ENCODE measurements around the gene FMN2. TPM values are rescaled to one million over a fixed set of nuclear protein-coding genes. Genes with fewer than 3 reads are reported as not detected.

FMN2 gene
- polyA plus RNA-seq, 4 donors = 5.7 to 9.5 (median 8.1) TPM

- no peak for DNase-seq (ENCODE audit: low read depth in 4 of 4, low spot score in 3 of 4)
These were observed 376.2 kb downstream of the FMN2 start for GRCh38 chr1:240467895-240468294.

- no peak for DNase-seq (ENCODE audit: low read depth in 4 of 4, low spot score in 3 of 4)
These were observed 377.0 kb downstream of the FMN2 start for GRCh38 chr1:240468656-240469055.

GRCh38 chr1:240474133-240474614 is 382.5 kb downstream of the FMN2 start:
- no peak for DNase-seq (ENCODE audit: low read depth in 4 of 4, low spot score in 3 of 4)

GRCh38 chr1:240475832-240476231 is 384.1 kb downstream of the FMN2 start:
- DNase-seq (ENCODE audit: low read depth in 4 of 4, low spot score in 3 of 4) = no peak

- no peak for DNase-seq (ENCODE audit: low read depth in 4 of 4, low spot score in 3 of 4)
These were observed 386.9 kb downstream of the FMN2 start for GRCh38 chr1:240478536-240478935.

GRCh38 chr1:240484804-240485443 is 393.2 kb downstream of the FMN2 start:
- no peak for DNase-seq (ENCODE audit: low read depth in 4 of 4, low spot score in 3 of 4)

- no peak for DNase-seq (ENCODE audit: low read depth in 4 of 4, low spot score in 3 of 4)
These were observed 394.9 kb downstream of the FMN2 start for GRCh38 chr1:240486611-240487010.

- DNase-seq (ENCODE audit: low read depth in 4 of 4, low spot score in 3 of 4) = no peak
These were observed 395.8 kb downstream of the FMN2 start for GRCh38 chr1:240487493-240487892.

- no peak for DNase-seq (ENCODE audit: low read depth in 4 of 4, low spot score in 3 of 4)
These were observed 399.5 kb downstream of the FMN2 start for GRCh38 chr1:240491156-240491555.

GRCh38 chr1:240491796-240492195 is 400.1 kb downstream of the FMN2 start:
- no peak for DNase-seq (ENCODE audit: low read depth in 4 of 4, low spot score in 3 of 4)

GRCh38 chr1:240492832-240493440 is 401.3 kb downstream of the FMN2 start:
- DNase-seq (ENCODE audit: low read depth in 4 of 4, low spot score in 3 of 4) = no peak

GRCh38 chr1:240495601-240496000 is 403.9 kb downstream of the FMN2 start:
- no peak for DNase-seq (ENCODE audit: low read depth in 4 of 4, low spot score in 3 of 4)

GRCh38 chr1:240496356-240496755 is 404.7 kb downstream of the FMN2 start:
- DNase-seq (ENCODE audit: low read depth in 4 of 4, low spot score in 3 of 4) = no peak

GRCh38 chr1:240496941-240497340 is 405.3 kb downstream of the FMN2 start:
- DNase-seq (ENCODE audit: low read depth in 4 of 4, low spot score in 3 of 4) = no peak

- no peak for DNase-seq (ENCODE audit: low read depth in 4 of 4, low spot score in 3 of 4)
These were observed 406.2 kb downstream of the FMN2 start for GRCh38 chr1:240497908-240498307.

GRCh38 chr1:240498335-240498734 is 406.7 kb downstream of the FMN2 start:
- DNase-seq (ENCODE audit: low read depth in 4 of 4, low spot score in 3 of 4) = no peak

GRCh38 chr1:240499012-240499411 is 407.3 kb downstream of the FMN2 start:
- no peak for DNase-seq (ENCODE audit: low read depth in 4 of 4, low spot score in 3 of 4)

GRCh38 chr1:240500647-240501046 is 409.0 kb downstream of the FMN2 start:
- no peak for DNase-seq (ENCODE audit: low read depth in 4 of 4, low spot score in 3 of 4)

GRCh38 chr1:240501115-240501514 is 409.4 kb downstream of the FMN2 start:
- no peak for DNase-seq (ENCODE audit: low read depth in 4 of 4, low spot score in 3 of 4)

- no peak for DNase-seq (ENCODE audit: low read depth in 4 of 4, low spot score in 3 of 4)
These were observed 411.4 kb downstream of the FMN2 start for GRCh38 chr1:240503036-240503435.

GRCh38 chr1:240503558-240503957 is 411.9 kb downstream of the FMN2 start:
- no peak for DNase-seq (ENCODE audit: low read depth in 4 of 4, low spot score in 3 of 4)

GRCh38 chr1:240506176-240506575 is 414.5 kb downstream of the FMN2 start:
- DNase-seq (ENCODE audit: low read depth in 4 of 4, low spot score in 3 of 4) = no peak

Measured in left renal pelvis (tissue), 4 donors.